ENCODE data around the gene ADARB2.

ADARB2 gene

DNA sequence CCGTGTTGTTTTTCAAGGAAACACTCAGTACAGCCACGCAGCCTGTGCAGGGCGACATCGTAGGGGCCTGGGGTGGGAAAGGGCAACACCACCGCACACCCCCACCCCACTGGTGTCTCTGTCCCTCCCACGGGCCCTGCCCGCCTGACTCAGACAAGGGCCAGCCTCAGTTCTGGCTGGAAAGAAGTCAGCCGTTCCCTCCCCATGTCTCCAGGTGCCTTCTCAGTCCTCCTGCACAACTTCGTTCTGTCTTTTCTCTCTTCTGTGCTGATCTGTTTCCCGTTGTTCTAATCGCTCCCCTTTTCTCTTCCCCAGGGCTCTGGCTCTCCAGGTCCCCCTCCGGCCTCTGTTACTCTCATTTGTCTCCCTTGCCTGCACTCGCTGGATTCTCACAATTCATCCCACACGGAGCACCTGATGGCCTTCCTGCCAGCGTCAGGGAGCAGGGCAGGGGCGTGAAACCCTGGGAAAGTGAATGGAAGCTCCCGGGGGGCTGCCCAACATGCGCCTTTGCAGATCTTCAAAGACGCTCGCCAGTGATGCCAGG lies 583.4 kb downstream of the ADARB2 start:
- no peaks in the 10 kb centered on the region for H3K4me1 ChIP-seq (ENCODE audit: control insufficient read depth, insufficient read depth, low read length, unreplicated experiment)
- H3K36me3 ChIP-seq (ENCODE audit: insufficient read depth, low read length), result no peaks in the 10 kb centered on the region
- H2AFZ ChIP-seq (ENCODE audit: low read length, unreplicated experiment), result no peak overlapping the region
- H3K27ac ChIP-seq (ENCODE audit: low read depth, low read length), result no peak overlapping the region
- no peak overlapping the region for H3K4me3 ChIP-seq (ENCODE audit: low read depth, low read length)
- no peaks in the 10 kb centered on the region for H3K79me2 ChIP-seq (ENCODE audit: control insufficient read depth, insufficient read depth, low read length, unreplicated experiment)
- peaks cover 30% of the 10 kb centered on the region for H3K27me3 ChIP-seq (ENCODE audit: insufficient read depth, low read length)

DNA sequence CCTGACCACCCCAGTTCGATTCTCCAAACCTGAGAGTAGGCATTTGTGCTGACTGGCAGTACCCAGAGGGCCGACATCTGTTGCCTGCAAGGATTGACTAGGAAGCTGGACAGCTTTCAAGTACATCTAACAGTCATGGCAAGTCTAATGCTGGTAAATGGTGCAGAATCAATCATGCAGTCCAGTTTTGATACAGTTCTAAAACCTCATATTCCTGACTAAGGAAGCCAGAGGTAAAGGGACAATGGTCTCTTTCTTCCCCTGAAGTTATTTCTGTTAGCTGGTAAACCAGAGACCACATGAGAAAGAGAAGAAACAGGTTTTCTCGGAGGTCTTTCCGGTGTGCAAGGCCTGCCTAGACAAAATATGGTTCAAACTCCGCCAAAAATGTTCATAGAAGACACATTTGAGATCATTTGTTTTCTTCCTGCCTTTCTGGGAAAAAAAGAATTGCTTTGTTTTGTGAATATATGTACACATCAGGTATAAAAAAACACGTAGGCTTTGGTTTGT lies 584.0 kb downstream of the ADARB2 start:
- Histone ChIP-seq H3K4me1 (ENCODE audit: control insufficient read depth, insufficient read depth, low read length, unreplicated experiment) (no peaks in the 10 kb centered on the region), H3K27me3 (ENCODE audit: insufficient read depth, low read length) (peaks cover 30% of the 10 kb centered on the region), H2AFZ (ENCODE audit: low read length, unreplicated experiment) (no peak overlapping the region), H3K4me3 (ENCODE audit: low read depth, low read length) (no peak overlapping the region), H3K36me3 (ENCODE audit: insufficient read depth, low read length) (no peaks in the 10 kb centered on the region), H3K27ac (ENCODE audit: low read depth, low read length) (no peak overlapping the region), H3K79me2 (ENCODE audit: control insufficient read depth, insufficient read depth, low read length, unreplicated experiment) (no peaks in the 10 kb centered on the region)

DNA sequence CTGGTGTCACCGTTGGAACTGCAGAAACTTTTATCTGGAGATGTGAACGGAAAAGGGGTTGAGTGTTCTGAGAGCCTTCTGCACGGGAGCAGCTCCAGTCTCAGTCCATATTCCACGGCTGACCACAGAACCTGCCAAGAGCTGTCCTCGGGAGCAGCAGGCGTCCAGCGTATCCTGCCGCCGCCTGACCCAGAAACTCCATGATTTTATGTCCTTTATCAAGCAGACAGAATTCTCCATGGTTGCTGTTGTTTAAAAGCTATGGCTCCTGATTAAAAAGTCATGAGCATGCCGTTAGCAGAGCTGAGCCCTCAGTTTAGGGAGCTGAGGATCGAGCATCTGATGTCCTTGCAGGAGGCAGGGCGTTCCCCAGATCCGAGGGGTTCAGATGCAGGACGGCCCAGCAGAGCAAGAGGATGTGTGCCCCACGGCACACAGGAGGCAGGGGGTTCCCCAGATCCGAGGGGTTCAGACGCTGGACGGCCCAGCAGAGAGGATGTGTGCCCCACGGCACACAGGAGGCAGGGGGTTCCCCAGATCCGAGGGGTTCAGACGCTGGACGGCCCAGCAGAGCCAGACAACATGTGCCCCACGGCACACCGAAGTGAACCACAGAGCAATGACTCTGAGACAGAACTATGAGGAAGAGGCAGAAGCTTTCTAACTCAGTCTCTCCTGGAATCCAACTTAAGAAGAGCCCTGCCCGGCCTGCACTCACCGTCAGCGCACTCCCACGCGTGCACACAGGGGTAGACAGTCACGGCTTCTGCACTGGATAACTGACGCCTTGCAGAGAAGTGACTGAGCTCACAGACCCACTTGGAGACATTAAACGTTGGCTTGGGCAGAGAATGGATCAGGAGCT lies 584.7 kb downstream of the ADARB2 start:
- Histone ChIP-seq H3K27me3 (ENCODE audit: insufficient read depth, low read length) (peaks cover 27% of the 10 kb centered on the region), H2AFZ (ENCODE audit: low read length, unreplicated experiment) (no peak overlapping the region), H3K27ac (ENCODE audit: low read depth, low read length) (no peak overlapping the region), H3K4me1 (ENCODE audit: control insufficient read depth, insufficient read depth, low read length, unreplicated experiment) (no peaks in the 10 kb centered on the region), H3K4me3 (ENCODE audit: low read depth, low read length) (no peak overlapping the region), H3K79me2 (ENCODE audit: control insufficient read depth, insufficient read depth, low read length, unreplicated experiment) (no peaks in the 10 kb centered on the region), H3K36me3 (ENCODE audit: insufficient read depth, low read length) (no peaks in the 10 kb centered on the region)

DNA sequence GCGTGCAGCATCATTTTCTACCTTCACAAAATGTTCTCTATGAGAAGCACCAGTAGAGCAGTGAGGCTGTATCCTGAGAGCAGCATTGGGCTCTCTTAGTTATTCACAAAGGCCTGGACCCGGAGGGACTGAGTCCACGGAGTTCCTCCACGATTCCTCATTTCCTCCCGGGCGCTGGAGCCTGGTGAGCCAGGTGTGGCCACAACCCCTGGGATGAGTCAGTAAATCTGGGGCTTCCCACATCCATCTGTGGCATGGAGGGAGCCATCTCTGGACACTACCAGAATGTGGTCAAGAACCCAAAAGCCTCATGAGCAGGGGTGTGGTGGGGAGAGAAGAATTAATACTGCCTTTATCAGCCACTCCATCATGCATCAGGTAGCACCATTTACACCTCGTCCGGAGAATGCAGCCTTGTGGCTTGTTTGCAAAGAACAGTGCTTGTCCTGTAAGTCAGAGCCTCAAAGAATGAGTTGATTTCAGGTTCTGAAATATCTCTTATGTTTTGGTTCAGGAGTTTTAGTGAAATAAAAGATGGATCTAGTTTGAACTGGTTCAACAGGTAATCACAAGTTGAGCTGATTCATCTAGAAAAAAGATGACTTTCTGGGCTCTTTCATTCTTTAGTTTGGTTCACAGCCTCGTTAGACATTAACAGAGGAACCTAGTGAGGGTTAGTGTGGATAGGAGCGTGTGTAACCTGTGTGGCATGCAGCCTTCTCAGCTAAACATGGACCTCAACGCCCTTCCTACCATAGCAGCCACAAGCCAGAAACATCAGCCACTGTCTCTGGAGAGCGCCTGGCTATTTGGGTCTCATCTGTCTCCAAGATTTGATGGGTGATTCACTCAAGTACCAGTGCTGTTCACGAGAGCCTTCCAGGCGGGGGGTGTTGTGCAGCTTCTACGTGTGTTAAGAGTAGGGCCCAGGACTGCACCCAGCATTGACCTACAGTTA lies 586.0 kb downstream of the ADARB2 start:
- Histone ChIP-seq H3K27me3 (ENCODE audit: insufficient read depth, low read length) (peaks cover 25% of the 10 kb centered on the region), H3K27ac (ENCODE audit: low read depth, low read length) (no peak overlapping the region), H3K79me2 (ENCODE audit: control insufficient read depth, insufficient read depth, low read length, unreplicated experiment) (no peaks in the 10 kb centered on the region), H3K4me3 (ENCODE audit: low read depth, low read length) (no peak overlapping the region), H3K36me3 (ENCODE audit: insufficient read depth, low read length) (no peaks in the 10 kb centered on the region), H3K4me1 (ENCODE audit: control insufficient read depth, insufficient read depth, low read length, unreplicated experiment) (no peaks in the 10 kb centered on the region), H2AFZ (ENCODE audit: low read length, unreplicated experiment) (no peak overlapping the region)

DNA sequence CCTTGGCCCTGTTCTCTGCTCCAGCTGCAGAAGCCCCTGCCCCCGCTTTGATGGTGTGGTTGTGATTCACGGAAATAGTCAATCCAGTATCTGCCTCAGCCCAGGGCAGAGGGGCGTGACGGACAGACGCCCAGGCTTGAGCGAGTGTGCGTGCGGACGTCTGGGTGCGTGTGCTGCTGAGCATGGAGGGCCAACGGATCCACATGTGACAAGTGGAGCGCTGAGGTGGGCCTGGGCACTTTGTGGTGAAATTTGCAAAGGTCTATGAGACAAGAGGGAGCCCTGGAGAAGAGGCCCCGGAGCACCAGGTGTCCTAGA lies 586.7 kb downstream of the ADARB2 start:
- H3K4me3 ChIP-seq (ENCODE audit: low read depth, low read length), result no peak overlapping the region
- no peaks in the 10 kb centered on the region for H3K36me3 ChIP-seq (ENCODE audit: insufficient read depth, low read length)
- H2AFZ ChIP-seq (ENCODE audit: low read length, unreplicated experiment), result no peak overlapping the region
- peaks cover 25% of the 10 kb centered on the region for H3K27me3 ChIP-seq (ENCODE audit: insufficient read depth, low read length)
- H3K4me1 ChIP-seq (ENCODE audit: control insufficient read depth, insufficient read depth, low read length, unreplicated experiment), result no peaks in the 10 kb centered on the region
- H3K79me2 ChIP-seq (ENCODE audit: control insufficient read depth, insufficient read depth, low read length, unreplicated experiment), result no peaks in the 10 kb centered on the region
- H3K27ac ChIP-seq (ENCODE audit: low read depth, low read length), result no peak overlapping the region

DNA sequence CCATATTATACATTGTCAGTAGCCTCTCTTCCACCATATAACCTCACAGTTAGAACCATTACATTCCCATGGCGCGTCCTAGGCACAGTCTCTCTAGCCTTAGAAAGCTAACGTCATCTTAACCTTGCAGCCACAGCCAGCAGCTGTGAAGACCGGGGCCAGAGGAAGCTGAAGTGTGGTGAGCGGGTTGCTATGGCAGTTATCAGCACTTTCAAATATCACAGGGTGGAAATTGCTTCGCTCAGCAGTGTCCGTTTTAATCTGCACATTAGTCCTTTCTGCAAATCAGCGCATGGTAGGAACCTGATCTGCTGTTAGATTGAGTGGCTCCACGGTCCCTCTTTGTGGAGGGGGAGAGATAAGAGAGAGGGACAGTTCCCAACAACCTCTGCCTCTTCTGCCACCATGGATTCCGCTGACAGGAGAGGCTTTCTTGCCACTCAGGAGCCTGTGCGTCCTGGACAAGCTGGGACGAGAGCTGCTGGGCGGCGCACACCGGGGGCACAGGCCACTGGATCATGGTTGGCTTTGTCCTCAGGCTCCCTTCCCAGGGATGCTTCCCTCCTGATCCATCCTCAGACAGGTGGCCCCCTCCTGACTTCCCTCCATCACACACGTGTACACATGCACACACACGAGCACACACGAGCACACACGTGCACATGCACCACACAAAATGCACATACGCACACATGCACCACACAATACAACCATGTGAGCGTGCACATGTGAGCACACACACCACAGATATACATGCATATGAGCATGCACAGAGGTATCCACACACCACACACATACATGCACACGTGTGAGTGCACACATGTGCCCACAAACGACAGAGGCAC lies 587.3 kb downstream of the ADARB2 start:
- H3K36me3 ChIP-seq (ENCODE audit: insufficient read depth, low read length), result no peaks in the 10 kb centered on the region
- H3K4me1 ChIP-seq (ENCODE audit: control insufficient read depth, insufficient read depth, low read length, unreplicated experiment), result no peaks in the 10 kb centered on the region
- H2AFZ ChIP-seq (ENCODE audit: low read length, unreplicated experiment), result no peak overlapping the region
- H3K27ac ChIP-seq (ENCODE audit: low read depth, low read length), result no peak overlapping the region
- no peaks in the 10 kb centered on the region for H3K79me2 ChIP-seq (ENCODE audit: control insufficient read depth, insufficient read depth, low read length, unreplicated experiment)
- H3K27me3 ChIP-seq (ENCODE audit: insufficient read depth, low read length), result peaks cover 20% of the 10 kb centered on the region
- no peak overlapping the region for H3K4me3 ChIP-seq (ENCODE audit: low read depth, low read length)

DNA sequence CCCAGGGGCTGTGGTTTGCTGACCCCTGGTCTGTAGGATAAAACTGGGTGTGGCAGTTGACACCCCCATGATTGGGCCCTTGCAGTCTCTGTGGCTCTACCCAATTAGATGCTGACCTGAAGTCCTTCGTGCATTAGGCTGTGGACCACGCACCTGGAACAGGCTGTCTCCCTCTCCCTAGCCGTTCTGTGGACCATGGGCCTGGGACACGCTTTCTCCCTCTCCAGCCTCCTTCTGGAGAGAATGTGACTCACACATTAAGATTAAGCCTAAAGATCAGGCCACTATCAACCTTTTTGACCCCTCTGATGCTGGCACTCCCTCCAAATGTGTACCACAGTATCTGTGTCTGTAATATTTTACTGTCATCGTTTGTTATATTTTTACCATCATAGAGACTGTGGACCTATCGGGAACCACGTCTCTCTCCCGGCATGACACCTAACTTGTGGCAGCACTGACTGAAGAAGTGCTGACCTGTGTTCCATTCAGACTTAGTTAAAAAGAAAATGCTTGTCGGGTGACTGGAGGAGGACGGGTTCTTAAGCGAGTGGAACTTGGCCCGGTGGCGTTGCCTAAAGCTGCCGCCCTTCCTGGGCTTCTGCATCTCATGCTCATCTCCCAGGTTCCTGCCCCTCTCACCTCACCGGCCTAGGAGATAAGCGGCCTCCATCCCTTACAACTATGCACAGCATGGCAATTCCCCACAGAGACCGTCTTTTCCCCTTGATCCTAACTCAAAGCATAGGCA lies 588.3 kb downstream of the ADARB2 start:
- peaks cover 12% of the 10 kb centered on the region; the same call in 1 of the 2 replicates for H3K27me3 ChIP-seq (ENCODE audit: insufficient read depth, low read length)
- no peak overlapping the region for H3K4me3 ChIP-seq (ENCODE audit: low read depth, low read length)
- no peaks in the 10 kb centered on the region for H3K79me2 ChIP-seq (ENCODE audit: control insufficient read depth, insufficient read depth, low read length, unreplicated experiment)
- no peak overlapping the region for H2AFZ ChIP-seq (ENCODE audit: low read length, unreplicated experiment)
- H3K4me1 ChIP-seq (ENCODE audit: control insufficient read depth, insufficient read depth, low read length, unreplicated experiment), result no peaks in the 10 kb centered on the region
- H3K36me3 ChIP-seq (ENCODE audit: insufficient read depth, low read length), result no peaks in the 10 kb centered on the region
- no peak overlapping the region for H3K27ac ChIP-seq (ENCODE audit: low read depth, low read length)

DNA sequence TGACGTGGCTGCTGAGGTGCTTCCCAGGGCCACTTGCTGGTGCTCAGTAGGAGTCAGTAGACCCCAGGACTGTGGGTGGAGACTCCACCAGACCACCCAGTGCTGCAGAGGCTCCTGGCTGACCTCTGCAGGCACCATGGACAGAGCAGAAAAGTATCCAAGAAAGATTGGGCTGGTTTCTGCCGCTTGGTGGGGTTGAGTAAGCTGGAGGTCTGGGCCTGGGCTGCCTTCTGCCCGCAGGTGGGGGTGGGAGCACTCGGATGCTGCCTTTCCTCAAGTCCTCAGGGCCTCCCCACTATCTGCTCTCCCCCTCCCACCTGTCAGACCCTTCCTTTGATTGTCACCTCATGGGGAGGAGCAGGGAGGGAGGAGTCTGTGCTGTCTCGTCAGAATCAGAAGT lies 589.5 kb downstream of the ADARB2 start:
- Histone ChIP-seq H3K4me3 (ENCODE audit: low read depth, low read length) (no peak overlapping the region), H3K27ac (ENCODE audit: low read depth, low read length) (no peak overlapping the region), H3K4me1 (ENCODE audit: control insufficient read depth, insufficient read depth, low read length, unreplicated experiment) (no peaks in the 10 kb centered on the region), H3K36me3 (ENCODE audit: insufficient read depth, low read length) (no peaks in the 10 kb centered on the region), H2AFZ (ENCODE audit: low read length, unreplicated experiment) (no peak overlapping the region), H3K27me3 (ENCODE audit: insufficient read depth, low read length) (0 out of 2 replicates have a peak, but pooled peaks cover under 1% of the 10 kb centered on the region), H3K79me2 (ENCODE audit: control insufficient read depth, insufficient read depth, low read length, unreplicated experiment) (no peaks in the 10 kb centered on the region)

DNA sequence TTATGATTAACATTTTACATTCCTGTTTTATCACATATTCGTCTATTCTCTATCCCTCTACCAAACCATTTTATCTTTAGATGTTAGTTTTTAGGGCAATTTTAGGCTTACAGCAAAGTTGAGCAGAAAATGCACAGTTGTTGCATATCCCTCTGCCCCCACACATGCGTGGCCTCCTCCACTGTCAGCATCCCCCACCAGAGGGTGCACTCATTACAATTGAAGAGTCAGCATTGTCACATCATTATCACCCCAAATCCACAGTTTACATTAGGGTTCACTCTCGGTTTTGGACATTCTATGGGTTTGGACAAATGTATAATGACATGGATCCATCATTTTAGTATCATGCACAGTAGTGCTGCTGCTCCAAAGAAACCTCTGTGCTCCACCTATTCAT lies 594.7 kb downstream of the ADARB2 start:
- Histone ChIP-seq H3K4me1 (ENCODE audit: control insufficient read depth, insufficient read depth, low read length, unreplicated experiment) (no peaks in the 10 kb centered on the region), H3K27me3 (ENCODE audit: insufficient read depth, low read length) (peaks cover 23% of the 10 kb centered on the region), H3K79me2 (ENCODE audit: control insufficient read depth, insufficient read depth, low read length, unreplicated experiment) (no peaks in the 10 kb centered on the region), H3K27ac (ENCODE audit: low read depth, low read length) (no peak overlapping the region), H3K4me3 (ENCODE audit: low read depth, low read length) (no peak overlapping the region), H2AFZ (ENCODE audit: low read length, unreplicated experiment) (no peak overlapping the region), H3K36me3 (ENCODE audit: insufficient read depth, low read length) (no peaks in the 10 kb centered on the region)
